HepG2 (cell line): Measurements from ENCODE around the gene TLX3. TPM values are rescaled to one million over a fixed set of nuclear protein-coding genes. Genes with fewer than 3 reads are reported as not detected.

Source experiments
- ATAC-seq: fragments of 200-7000 bp; cut with Tn5 transposase; 3 replicates; pipeline ENCODE4 v1.9.1; 2020; ENCODE audit warnings: mild to moderate bottlenecking, moderate library complexity
- BruUV-seq: library from RNA; stranded (reverse); fragments of 400-500 nt; replicated peaks from 2 replicates; lab custom pipeline; 2021; lab: Mats Ljungman, UMichigan
- CTCF ChIA-PET: fragments of 300-600 bp; formaldehyde crosslinking; extraction: SDS; loops from one replicate; lab custom pipeline; 2021; ENCODE audit warnings: low total read pairs, inconsistent platforms, low intra/inter-chr PET ratio; lab: Yijun Ruan, JAX
- POLR2A ChIA-PET: fragments of 350-600 bp; sonication (Branson Sonifier 250); formaldehyde crosslinking; loops from one replicate; lab custom pipeline; 2020; ENCODE audit warnings: antibody characterized with exemption, inconsistent platforms; lab: Yijun Ruan, JAX
- DNase-seq: peaks from one replicate; pipeline ENCODE4 v3.0.0-alpha.2; 2015; ENCODE audit warnings: low spot score
- FAIRE-seq: peaks from 3 replicates; lab custom pipeline; 2011; peaks lifted over from hg19 to GRCh38; lab: Jason Lieb, UNC
- H2AFZ ChIP-seq: one replicate; pipeline ENCODE4 v1.6.1; 2011; ENCODE audit warnings: low read length, inconsistent platforms
- H3K27ac ChIP-seq: fragments of 300-600 bp; 3 replicates; pipeline ENCODE4 v1.8.0; 2011; ENCODE audit warnings: mixed run types, mild to moderate bottlenecking, mixed read lengths, low read length, inconsistent platforms; ENCODE audit not compliant: insufficient read depth; ENCODE audit errors: extremely low read length
- H3K27me3 ChIP-seq, 2 experiments: fragments of 200-600 bp in 1 of 2; 2 replicates in 1 of 2; 3 replicates in 1 of 2; pipeline versions ENCODE4 v1.6.0 to v1.8.0; 2011; ENCODE audit warnings: low read length in 2 of 2, mild to moderate bottlenecking in 2 of 2, moderate library complexity in 2 of 2, inconsistent platforms in 1 of 2; ENCODE audit not compliant: insufficient read depth in 2 of 2, control insufficient read depth in 1 of 2
- H3K36me3 ChIP-seq, 2 experiments: fragments of 200-600 bp in 1 of 2; replicated peaks in 1 of 2; 2 replicates in 1 of 2; 3 replicates in 1 of 2; pipeline versions ENCODE4 v1.5.1 to v1.8.0; 2011; ENCODE audit warnings: low read length in 2 of 2, inconsistent platforms in 1 of 2; ENCODE audit not compliant: insufficient read depth in 2 of 2, control insufficient read depth in 1 of 2
- H3K4me1 ChIP-seq: 2 replicates; pipeline ENCODE4 v1.5.1; 2012; ENCODE audit warnings: low read length, inconsistent platforms; ENCODE audit not compliant: insufficient read depth
- H3K4me2 ChIP-seq: 2 replicates; pipeline ENCODE4 v1.6.0; 2011; ENCODE audit warnings: low read depth, low read length, inconsistent platforms
- H3K4me3 ChIP-seq, 3 experiments: fragments of 200-600 bp in 1 of 3; sonication (generic), shearing (Covaris generic) in 1 of 3; replicated peaks in 1 of 3; 2 replicates each; pipeline ENCODE4 v1.5.1; 2011 to 2016; ENCODE audit warnings: low read length in 3 of 3, inconsistent platforms in 2 of 3, low read depth in 2 of 3, mild to moderate bottlenecking in 2 of 3, control low read depth in 1 of 3, mixed read lengths in 1 of 3; ENCODE audit not compliant: insufficient read depth in 1 of 3
- H3K79me2 ChIP-seq: one replicate; pipeline ENCODE4 v1.6.1; 2011; ENCODE audit warnings: low read length, inconsistent platforms; ENCODE audit not compliant: insufficient read depth
- H3K9ac ChIP-seq: 2 replicates; pipeline ENCODE4 v1.6.0; 2011; ENCODE audit warnings: mild to moderate bottlenecking, low read depth, low read length, inconsistent platforms; ENCODE audit not compliant: insufficient read depth
- H3K9me3 ChIP-seq: 2 replicates; pipeline ENCODE4 v1.5.1; 2012; ENCODE audit warnings: mild to moderate bottlenecking, low read length
- H4K20me1 ChIP-seq: 2 replicates; pipeline ENCODE4 v1.6.0; 2011; ENCODE audit warnings: inconsistent platforms, mild to moderate bottlenecking, low read length, moderate library complexity; ENCODE audit not compliant: insufficient read depth
- AHR ChIP-seq: IDR thresholded peaks from 2 replicates; pipeline ENCODE4 v1.6.1; 2018; ENCODE audit warnings: missing genetic modification reagents, missing compliant biosample characterization
- FOXO4 ChIP-seq: sonication (generic); formaldehyde crosslinking; conservative IDR thresholded peaks from 2 replicates; pipeline ENCODE4 v1.8.1; 2023; ENCODE audit warnings: missing genetic modification reagents
- IRX3 ChIP-seq: sonication (generic); formaldehyde crosslinking; IDR thresholded peaks from 2 replicates; pipeline ENCODE4 v1.8.1; 2023; ENCODE audit warnings: mild to moderate bottlenecking, low read depth, missing genetic modification reagents, borderline replicate concordance
- NFIC ChIP-seq: IDR thresholded peaks from 2 replicates; pipeline ENCODE4 v1.6.1; 2012; ENCODE audit warnings: mild to moderate bottlenecking, low read length, inconsistent platforms
- TAF15 ChIP-seq: fragments of 200-400 bp; formaldehyde crosslinking; IDR thresholded peaks from one replicate; pipeline ENCODE4 v1.6.1; 2018; ENCODE audit warnings: mild to moderate bottlenecking, low read depth, low read length; ENCODE audit not compliant: poor library complexity, severe bottlenecking
- TBP ChIP-seq: sonication (generic); formaldehyde crosslinking; IDR thresholded peaks from 2 replicates; pipeline ENCODE4 v1.5.0; 2020; ENCODE audit warnings: missing genetic modification reagents
- THAP11 ChIP-seq: IDR thresholded peaks from 2 replicates; pipeline ENCODE4 v1.6.1; 2016; ENCODE audit warnings: missing biosample characterization, missing genetic modification reagents
- ZBTB2 ChIP-seq: sonication (generic); formaldehyde crosslinking; IDR thresholded peaks from 2 replicates; pipeline ENCODE4 v1.8.0; 2022; ENCODE audit warnings: low read depth, missing genetic modification reagents
- ZKSCAN1 ChIP-seq: fragments of 150-350 bp; IDR thresholded peaks from 2 replicates; pipeline ENCODE4 v1.6.1; 2014; ENCODE audit warnings: low read length
- ZNF703 ChIP-seq: sonication (generic); formaldehyde crosslinking; IDR thresholded peaks from 2 replicates; pipeline ENCODE4 v1.5.1; 2020; ENCODE audit warnings: missing genetic modification reagents, mild to moderate bottlenecking, moderate library complexity, borderline replicate concordance
- ZNF720 ChIP-seq: sonication (generic); formaldehyde crosslinking; IDR thresholded peaks from 2 replicates; pipeline ENCODE4 v1.4.0; 2020; ENCODE audit warnings: missing genetic modification reagents
- ZSCAN5A ChIP-seq: sonication (generic); formaldehyde crosslinking; IDR thresholded peaks from 2 replicates; pipeline ENCODE4 v1.8.0; 2022; ENCODE audit warnings: mild to moderate bottlenecking, missing genetic modification reagents, borderline replicate concordance
- WGBS: methylation state at CpG from one replicate; pipeline ENCODE4 v1.1.6; 2017; ENCODE audit warnings: low lambda C conversion rate; 5-methylcytosine and 5-hydroxymethylcytosine counted together
- in situ Hi-C: cut with HindIII; loops from 2 replicates; pipeline ENCODE4 v1.10.0; 2017; ENCODE audit warnings: low pct_unique_long_range_greater_than_20kb; ENCODE audit not compliant: extremely low pct_ligation_motif_present
- intact Hi-C: fragments of 100-400 bp; cut with micrococcal nuclease; formaldehyde crosslinking; loops from one replicate; pipeline ENCODE4 v1.10.0; 2022; ENCODE audit not compliant: unreplicated experiment
- polyA plus RNA-seq, 8 experiments: library from polyadenylated mRNA; depleted of rRNA in 3 of 8; stranded (reverse) in 7 of 8; unstranded in 1 of 8; fragments of >200 nt; fragmentation: Illumina TruSeq in 4 of 8; extraction: Trizol in 4 of 8; gene quantifications; 2 replicates each; pipeline versions ENCODE4 v1.2.1 to v1.2.3, GENCODE V29; 2011 to 2016; ENCODE audit warnings: low read depth in 4 of 8, missing spikeins in 1 of 8, mixed read lengths in 1 of 8; ENCODE audit not compliant: insufficient read depth in 1 of 8
- total RNA-seq, 5 experiments: library from RNA; depleted of rRNA; stranded (reverse); fragments of >200 nt; fragmentation: Illumina TruSeq; extraction: Trizol; gene quantifications; 2 replicates each; pipeline ENCODE4 v1.2.3, GENCODE V29; 2016; ENCODE audit warnings: low read depth in 1 of 5

TLX3 gene
- total and polyA plus RNA-seq, 2 of the 13 experiments (the other 11 are each of a cell fraction or from before 2014, with no cell fraction given), result not detected

- 35% methylated on average over 17 of the region's 66 CpGs for WGBS
- in situ Hi-C loops, result no loop called here
These were observed 7.4 kb downstream of the TLX3 start for GRCh38 chr5:171316258-171317121.

GRCh38 chr5:171317230-171317629 lies 8.2 kb downstream of the TLX3 start:
- WGBS, result 4% methylated on average over 11 of the region's 11 CpGs
- Histone ChIP-seq H3K4me1 (no peaks in the 10 kb centered on the region), H3K9me3 (no peaks in the 10 kb centered on the region), H3K36me3 (no peaks in the 10 kb centered on the region), H4K20me1 (no peaks in the 10 kb centered on the region), H3K79me2 (no peaks in the 10 kb centered on the region), H3K9ac (no peak overlapping the region), H2AFZ (no peak overlapping the region), H3K4me3 (no peak overlapping the region), H3K4me2 (no peak overlapping the region), H3K27ac (no peak overlapping the region), H3K27me3 (peaks cover 5 to 70% of the 10 kb centered on the region in 2 experiments; a peak in 4 of 5 replicates)
- ChIA-PET CTCF (no interaction called here), POLR2A (no interaction called here)
- ATAC-seq, result no peak
- intact Hi-C loops, result no loop called here
- BruUV-seq, result no TSS peak
- FAIRE-seq, result no peak
- DNase-seq, result no peak
- in situ Hi-C loops, result no loop called here
- TF ChIP-seq IRX3 (CRISPR knock-in tag) (no peak), TBP (CRISPR knock-in tag) (no peak), AHR (CRISPR knock-in tag) (no peak), ZNF703 (CRISPR knock-in tag) (no peak), FOXO4 (no peak), NFIC (no peak), ZNF720 (CRISPR knock-in tag) (no peak), ZSCAN5A (no peak), TAF15 (no peak)

More at GRCh38 chr5:171316258-171317121, 7.4 kb downstream of the TLX3 start:
- ChIA-PET POLR2A (no interaction called here), CTCF (no interaction called here)
- ATAC-seq, result no peak; the same call in 2 of the 3 replicates
- Histone ChIP-seq H2AFZ (no peak overlapping the region), H3K27me3 (peaks cover 5 to 70% of the 10 kb centered on the region in 2 experiments; a peak in 4 of 5 replicates), H4K20me1 (no peaks in the 10 kb centered on the region), H3K9me3 (no peaks in the 10 kb centered on the region), H3K79me2 (no peaks in the 10 kb centered on the region), H3K9ac (no peak overlapping the region), H3K36me3 (no peaks in the 10 kb centered on the region), H3K4me1 (no peaks in the 10 kb centered on the region), H3K4me2 (no peak overlapping the region), H3K4me3 (no peak overlapping the region), H3K27ac (no peak overlapping the region)
- BruUV-seq, result no TSS peak
- no peak for DNase-seq
- intact Hi-C loops, result no loop called here
- no peak for FAIRE-seq
- TF ChIP-seq ZKSCAN1 (no peak), ZBTB2 (CRISPR knock-in tag) (no peak), THAP11 (CRISPR knock-in tag) (no peak)
